NCI-H446 treated with DMSO at 0.1 percent for 48 hours (cell line): ENCODE measurements around the gene SMURF2.
"Not testable (repeated sequence)": the region's sequence is repeated elsewhere in the genome, so short reads cannot be mapped to it uniquely, and the experiment has no call there.

Experiments used
- DNase-seq: peaks from one replicate; lab custom pipeline; 2025; lab: John Stamatoyannopoulos, UW

SMURF2 gene

DNA sequence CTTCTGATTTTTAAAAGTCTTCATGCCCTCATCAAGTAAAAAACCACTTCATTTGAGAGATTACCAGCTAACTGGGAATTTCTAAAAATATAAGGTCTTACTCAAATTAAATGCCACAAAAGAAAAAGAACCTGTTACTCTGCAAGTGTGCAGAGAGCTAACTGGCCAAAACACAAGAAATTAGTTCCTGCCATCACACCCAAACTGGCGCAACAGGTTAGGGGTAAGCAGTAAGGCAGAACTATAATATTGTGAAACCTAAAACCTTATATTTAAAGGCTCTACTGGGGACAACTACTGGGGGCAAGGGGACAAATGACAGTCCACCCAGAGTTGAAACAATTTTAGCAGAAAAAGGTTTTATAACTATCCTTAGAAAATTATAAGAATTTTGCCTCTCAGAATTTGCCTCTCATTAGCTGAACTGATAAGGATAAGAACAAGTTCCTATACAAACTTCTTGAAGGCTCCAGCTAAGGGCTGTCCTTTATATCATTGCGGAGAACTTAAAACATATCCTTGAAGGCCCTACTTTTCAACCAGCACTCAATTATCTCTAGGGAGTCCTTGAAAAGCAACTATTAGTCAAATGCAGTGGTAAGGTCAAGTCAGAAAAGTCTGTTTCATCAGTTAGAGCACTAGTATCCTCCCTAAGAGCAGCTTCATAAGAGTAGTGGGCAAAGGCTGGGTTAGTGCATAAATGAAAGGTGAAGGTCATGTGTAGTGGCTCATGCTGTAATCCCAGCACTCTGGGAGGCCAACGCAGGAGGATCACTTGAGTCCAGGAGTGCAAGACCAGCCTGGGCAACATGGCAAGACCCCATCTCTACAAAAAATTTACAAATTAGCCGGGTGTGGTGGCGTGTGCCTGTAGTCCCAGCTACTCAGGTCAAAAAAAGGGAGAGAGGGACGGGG lies 31.5 kb downstream of the SMURF2 start:
- no peak for DNase-seq

DNA sequence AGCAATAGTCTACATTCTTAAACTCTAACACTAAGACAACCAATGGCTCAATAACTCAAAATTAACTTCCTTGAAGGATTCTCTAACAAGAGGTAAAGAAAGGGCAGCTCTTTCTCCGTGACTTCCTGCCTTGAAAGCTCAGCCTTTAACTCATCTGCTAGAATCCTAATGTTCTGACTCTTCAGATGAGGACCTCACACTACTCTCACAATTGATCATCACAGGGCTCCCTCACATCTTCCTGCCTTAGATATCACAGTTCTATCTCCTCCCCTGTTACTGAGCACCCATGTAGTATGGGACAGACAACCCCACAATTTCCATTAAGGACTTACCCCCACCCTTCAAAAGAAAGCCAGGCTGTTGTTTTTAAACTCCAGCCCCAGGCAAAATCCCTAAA lies 33.5 kb downstream of the SMURF2 start:
- no peak for DNase-seq

DNA sequence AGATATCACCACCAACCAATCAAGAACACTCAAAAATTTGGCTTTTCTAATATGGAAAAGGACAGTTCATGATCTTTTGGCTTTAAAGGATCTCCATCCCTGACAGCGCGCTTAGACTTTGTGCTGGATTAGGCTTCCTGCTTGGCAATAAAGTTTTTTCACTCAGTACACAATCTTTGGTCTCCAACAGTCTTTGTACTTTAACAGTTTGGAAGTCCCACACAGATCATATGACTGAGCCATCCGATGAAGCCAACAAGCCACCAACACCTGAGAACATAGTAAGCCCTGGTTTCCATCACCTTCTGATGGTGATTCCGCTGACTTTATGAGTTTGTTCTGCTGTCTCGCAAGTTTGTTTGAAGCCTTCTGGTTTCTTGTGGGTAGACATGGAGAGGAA lies 34.3 kb downstream of the SMURF2 start:
- DNase-seq: no peak

DNA sequence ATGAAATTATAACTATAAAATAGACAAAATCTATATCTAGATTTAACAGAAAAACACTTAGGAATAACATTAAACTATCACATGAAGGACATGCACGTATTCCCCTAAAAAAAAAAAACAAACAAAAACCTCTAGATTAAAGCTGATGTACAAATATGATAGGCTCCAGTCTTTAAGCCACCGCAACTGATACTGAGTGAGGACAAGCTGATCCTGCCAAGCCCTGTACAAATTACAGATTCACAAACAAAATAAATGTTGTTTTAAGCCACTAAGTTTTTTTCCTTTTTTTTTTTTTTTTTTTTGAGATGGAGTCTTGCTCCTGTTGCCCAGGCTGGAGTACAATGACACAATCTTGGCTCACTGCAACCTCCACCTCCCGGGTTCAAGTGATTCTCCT lies 35.3 kb downstream of the SMURF2 start:
- DNase-seq: no peak

DNA sequence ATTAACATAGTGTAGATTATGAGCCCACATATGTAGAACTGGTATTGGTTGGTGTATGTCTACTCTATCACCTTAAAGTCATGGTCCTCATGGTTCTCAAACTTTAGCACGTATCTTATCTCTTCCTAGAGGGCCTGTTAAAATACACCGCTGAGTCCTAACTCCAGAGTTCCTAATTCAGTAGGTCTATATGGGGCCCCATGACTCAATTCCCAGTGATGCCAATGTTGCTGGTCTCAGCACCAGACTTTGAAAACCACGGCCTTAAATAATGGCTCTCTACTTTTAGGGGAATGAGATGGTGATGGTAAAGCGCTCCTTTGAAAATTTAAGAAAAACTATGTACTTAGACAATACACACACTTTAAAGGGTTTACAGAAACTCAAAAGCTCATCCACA lies 36.6 kb downstream of the SMURF2 start:
- no peak for DNase-seq

DNA sequence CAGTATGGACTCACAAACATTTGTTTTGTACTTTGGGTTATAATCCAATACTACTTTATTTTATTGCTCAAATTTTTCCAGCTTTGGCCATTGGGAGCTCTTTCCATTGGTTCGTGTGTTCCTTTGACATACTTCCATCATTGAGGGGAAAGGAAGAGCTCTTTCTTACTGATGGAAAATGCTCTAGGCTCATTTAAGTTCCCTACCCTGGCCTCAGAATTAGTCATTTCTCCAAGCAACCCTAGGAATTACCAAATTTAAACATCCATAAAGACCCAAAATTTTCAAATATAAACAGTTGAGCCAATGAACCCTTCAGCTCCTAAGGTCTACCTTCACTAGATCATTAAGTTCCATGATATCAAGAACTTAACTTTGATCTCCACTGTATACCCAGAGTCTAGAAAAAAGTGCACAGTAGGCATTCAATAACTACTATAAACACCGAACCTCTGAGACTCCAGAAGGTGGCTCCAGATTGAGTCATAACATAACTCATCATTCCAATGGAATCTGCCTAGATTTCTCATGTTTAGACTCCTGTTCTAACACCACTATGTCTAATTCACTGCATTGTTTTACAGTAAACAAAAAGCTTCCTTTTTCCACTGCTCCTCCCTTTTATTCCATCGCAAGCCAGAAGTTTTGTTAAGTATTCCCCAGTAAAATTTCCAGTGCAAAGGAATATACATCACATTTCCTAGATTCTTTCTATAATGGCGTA lies 39.0 kb downstream of the SMURF2 start:
- no peak for DNase-seq

DNA sequence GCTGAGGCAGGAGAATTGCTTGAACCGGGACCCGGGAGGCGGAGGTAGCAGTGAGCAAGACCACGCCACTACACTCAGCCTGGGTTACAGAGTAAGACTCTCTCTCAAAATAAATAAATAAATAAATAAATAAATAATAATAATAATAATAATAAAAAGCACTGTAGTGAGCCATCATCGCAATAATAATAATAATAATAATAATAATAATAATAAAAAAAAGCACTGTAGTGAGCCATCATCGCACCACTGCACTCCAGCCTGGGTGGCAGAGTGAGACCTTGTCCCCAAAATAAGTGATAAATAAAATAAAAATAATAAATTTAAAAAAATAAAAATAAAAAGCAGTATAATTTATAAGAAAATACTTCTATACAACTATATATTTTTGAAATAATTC lies 40.3 kb downstream of the SMURF2 start:
- no peak for DNase-seq

DNA sequence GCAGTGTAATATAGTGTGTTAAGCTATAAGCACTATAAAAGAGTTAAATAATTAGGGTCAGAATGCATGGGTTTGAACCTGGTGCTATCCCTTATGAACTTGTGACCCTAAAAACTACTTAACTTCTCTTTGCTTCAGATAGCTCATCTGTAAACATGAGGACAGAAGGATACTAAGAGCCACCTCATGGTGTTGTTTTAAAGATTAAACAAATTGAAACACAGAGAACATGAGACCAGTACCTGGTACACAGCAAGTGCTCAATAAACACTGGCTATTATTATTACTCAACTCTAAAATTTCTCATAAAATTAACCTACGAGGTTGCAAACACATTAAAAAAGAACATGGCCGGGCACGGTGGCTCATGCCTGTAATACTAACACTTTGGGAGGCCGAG lies 43.3 kb downstream of the SMURF2 start:
- DNase-seq: no peak

DNA sequence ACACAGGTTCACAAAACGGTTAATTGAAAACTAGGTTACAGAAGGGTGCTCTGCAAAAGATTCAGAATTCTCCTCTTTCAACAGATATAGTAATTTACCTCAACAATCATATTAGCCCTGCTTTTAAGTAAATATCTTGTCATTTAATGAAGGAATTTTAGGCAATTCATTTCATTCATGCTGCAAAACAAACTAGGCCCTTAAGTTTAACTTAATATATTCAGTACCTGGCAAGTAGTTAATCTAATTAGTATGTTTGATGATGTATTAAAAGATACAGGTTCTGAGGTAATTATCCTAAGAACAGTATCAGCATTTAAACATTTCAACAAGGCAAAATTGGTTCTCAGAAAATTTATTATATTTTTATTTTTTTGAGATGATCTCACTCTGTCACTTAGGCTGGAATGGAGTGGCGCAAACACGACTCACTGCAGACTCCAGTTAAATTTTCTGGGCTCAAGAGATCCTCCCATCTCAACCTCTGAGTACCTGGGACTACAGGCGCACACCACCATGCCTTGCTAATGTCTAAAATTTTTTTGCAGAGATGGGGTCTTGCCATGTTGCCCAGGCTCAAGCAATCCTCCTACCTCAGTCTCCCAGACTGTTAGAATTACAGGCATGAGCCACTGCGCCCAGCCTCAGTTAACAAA lies 44.9 kb downstream of the SMURF2 start:
- DNase-seq: no peak

DNA sequence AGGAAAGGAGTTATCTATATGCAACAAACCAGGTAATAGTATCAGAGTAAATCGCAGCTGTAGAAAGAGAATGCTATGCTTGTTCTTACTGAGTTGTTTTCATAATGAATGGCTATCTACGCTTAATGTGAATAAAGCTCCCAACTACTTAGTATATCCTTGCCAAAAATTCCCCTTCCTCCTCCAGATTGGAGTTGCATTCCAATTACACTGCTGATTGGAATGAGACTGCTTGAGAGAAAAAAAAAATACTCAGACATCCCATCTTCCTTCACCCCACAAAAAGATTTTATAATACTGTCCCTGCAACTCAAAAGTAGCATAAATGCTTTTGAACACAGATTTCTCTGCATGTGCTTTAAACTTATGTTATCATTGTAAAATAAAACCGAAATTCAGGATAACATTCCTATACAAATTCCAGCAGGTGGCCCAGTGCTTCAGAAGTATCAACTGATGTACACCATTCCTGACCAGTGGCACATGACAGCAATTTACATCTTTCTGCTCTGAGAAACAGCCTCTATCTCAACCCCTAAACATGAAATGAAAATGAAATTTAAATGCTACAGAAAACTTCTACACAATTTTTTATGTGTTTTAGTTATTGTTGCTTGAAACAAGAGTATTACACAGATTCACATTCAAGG lies 47.0 kb downstream of the SMURF2 start:
- DNase-seq: no peak

DNA sequence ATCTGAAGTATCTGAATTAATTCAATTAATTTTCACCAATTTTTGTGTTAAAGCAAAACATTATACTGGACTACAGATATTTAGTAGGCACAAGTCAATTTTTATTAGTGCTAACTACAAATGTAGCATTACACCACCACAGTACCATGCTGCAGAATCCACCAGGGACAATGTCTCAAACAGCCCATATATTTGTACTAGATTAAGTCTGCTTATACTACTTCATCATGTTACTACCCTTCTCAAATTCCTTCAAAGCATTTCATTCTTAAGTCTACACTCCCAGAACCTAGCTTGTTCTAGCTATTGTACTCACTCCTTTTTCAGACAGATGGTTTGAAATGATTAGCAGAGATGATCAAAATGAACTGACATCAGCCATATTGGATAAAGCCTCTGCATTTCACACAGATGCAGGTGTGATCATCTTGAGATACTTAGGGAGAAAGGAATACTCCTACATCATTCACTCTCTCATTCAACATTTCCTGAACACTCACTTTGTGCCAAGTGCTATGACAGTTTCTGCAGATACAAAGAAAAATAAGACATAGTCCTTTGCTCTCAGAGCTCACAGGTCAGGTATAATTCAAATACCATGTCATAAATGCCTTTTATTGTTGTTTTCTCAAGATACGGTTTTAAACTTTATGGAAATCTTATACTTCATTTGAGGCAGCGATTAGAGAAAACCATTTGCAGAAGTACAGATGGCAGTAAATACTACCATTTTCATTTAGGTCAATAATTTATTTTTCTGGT lies 47.7 kb downstream of the SMURF2 start:
- DNase-seq: no peak

DNA sequence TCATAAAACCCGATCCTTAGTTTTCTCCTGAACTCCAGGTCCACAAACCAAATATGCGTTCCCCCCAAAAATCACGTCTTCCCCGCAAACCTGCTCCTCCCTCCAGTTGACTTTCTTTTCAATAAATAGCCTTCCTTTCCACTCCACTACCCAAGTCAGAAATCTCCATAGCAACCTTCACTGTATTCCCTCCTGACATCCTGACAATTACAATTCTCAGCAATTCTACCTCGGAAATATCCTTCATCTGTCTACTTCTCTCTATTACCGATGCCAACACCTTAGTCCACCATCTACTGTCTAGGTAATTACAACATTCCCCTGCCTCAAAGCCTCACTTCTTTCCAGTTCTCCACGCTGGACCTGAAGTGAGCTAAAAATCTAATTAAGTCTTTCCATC lies 50.7 kb downstream of the SMURF2 start:
- DNase-seq: no peak

DNA sequence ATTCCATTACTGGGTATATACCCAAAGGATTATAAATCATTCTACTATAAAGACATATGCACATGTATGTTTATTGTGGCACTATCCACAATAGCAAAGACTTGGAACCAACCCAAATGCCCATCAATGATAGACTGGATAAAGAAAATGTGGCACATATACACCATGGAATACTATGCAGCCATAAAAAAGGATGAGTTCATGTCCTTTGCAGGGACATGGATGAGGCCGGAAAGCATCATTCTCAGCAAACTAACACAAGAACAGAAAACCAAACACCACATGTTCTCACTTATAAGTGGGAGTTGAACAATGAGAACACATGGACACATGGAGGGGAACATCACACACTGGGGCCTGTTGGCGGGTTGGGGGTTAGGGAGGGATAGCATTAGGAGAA lies 51.9 kb downstream of the SMURF2 start:
- DNase-seq: not testable (repeated sequence)

DNA sequence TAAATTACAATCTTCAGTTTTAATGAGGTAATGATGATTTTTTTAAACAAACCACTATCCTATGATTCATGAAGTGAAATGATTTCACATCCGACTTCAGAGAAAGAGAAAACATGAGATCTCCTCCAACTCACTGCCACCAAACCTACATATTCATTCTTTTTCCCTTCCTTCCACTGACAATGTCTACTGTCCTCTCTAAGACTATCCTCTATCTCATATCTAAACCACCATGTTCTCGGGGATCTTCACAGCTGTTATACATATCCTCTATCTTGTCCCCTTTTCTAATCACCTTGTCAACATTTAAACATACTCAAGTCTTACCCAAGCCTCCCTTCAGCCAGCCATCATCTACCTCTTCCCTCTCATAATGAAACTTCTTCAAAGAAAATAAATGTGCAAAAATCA lies 53.5 kb downstream of the SMURF2 start:
- DNase-seq: no peak

DNA sequence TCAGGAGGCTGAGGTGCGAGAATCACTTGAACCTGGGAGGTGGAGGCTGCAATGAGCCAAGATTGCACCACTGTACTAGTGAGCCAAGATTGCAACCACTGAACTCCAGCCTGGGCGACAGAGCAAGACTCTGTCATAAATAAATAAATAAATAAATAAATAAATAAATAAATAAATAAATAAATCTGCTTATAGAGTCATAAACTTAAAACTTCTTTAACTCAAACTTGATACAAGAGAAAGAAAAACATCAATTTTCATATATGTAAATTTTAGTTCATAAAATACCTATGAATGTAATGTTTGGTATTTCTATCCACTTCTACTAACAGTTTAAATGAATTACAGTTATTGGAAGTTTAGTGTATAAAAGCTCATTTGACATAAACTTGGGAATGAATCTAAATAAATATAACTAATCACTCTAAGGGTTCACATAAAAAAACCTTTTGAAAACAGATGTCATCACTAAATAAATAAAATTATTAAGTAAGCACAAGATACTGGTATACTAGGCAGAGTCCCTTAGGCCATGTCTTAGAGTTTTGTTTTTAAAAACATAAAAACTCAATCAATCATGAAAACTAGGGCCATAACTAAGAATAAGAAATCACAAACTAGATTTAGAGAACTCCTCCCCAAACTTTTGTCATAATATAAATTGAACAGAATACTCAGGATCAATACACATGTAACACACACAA lies 54.1 kb downstream of the SMURF2 start:
- no peak for DNase-seq

DNA sequence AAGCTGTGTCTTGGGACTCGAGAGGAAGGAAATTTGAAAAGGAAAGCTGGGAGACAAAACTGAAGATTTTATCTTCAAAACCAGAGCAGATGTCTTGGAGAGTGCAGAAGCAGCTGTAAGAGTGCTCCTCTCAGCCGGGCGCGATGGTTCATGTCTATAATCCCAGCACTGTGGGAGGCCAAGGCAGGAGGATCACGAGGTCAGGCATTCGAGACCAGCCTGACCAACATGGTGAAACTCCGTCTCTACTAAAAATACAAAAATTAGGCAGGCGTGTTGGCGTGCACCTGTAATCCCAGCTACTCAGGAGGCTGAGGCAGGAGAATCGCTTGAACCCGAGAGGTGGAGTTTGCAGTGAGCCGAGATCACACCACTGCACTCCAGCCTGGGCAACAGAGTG lies 57.6 kb downstream of the SMURF2 start:
- not testable (repeated sequence) for DNase-seq

DNA sequence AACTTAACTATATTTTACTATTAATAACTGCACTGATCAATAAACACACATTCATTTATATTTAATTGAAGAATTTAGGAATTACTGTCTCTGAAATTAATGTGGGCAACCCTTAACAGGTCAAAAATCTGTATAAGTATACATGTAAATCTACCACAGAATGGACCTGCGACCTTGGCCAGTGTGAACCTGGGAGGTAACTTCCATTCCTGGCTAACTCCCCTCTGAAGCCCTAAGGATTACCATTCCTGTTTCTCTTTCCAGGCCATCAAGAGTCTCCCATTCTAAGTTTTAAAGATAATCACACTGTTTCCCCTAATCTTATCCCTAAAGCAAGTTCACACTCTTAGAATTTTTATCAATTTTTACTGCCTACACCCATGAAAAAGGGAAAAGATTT lies 58.1 kb downstream of the SMURF2 start:
- no peak for DNase-seq

DNA sequence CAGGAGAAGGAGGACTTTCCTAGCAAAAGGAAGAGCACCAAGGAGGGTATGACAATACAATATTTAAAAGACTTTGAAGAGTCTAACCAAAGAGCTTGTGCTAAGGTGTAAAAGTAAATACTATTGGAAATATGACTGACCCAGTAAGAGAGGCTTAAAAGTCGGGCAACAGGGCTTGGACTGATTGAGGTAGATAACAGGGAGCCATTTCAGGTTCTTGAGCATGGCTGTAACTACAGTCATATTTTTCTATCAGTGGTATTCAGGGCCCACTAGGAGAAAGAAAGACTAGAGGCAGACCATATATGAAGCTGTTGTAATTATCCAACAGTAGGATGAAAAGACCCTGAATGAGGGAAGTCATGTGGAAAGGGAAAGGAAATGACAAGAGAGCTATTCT lies 62.3 kb downstream of the SMURF2 start:
- no peak for DNase-seq

DNA sequence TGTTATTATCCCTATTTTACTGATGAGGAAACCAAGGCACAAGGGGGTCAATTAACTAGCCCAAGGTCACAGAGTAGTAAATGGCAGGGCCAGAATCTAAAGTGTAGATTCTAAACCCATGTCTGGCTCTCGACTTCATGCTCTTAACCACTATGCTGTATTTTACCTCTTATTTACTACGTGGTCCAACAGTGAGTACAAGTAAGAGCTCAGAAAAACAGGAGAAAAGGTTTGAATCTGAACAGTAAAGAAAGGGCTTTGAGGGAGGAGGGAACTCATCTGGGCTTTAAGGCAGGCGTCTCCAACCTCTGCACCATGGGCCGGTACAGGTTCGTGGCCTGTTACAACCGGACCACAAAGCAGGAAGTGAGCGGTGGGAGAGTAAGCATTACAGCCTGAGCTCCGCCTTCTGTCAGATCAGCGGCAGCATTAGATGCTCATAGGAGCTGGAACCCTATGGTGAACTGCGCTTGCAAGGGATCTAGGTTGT lies 62.9 kb downstream of the SMURF2 start:
- no peak for DNase-seq

DNA sequence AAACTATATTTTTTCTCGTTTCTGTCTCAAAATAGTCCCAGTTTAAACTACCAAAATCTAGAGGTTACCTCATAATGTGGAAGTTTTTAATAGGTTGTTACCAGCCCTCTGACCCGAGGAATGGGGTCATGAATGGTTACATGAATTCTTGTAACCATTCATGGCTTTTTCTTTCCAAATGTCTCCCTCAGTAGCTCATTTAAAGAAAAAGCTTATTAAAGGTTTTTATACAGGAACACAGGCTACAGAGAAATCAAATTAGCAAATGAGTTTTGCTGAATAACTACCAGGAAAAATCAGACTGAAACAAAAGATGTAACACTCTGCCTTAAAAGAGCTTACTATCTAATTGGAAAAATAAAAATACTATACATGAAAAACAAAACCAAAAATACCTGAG lies 63.4 kb downstream of the SMURF2 start:
- DNase-seq: no peak

DNA sequence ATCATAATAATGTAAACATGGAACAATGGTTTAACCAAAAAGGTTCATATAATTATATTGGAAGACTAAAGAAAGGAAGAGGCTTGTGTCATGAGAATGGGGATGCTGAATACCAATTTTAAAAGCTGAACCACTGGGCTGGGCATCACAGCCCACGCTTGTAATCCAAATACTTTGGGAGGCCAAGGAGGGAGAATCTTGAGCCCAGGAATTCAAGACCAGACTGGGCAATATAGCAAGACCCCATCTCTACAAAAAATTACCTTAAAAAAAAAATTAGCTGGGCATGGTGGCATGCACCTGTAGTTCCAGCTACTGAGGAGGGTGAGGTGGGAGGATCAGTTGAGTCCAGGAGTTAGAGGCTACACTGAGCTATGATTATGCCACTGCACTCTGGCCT lies 65.1 kb downstream of the SMURF2 start:
- no peak for DNase-seq
